22Rv1 (cell line): ENCODE results near the gene GLS2.

Experiments used
- ZFX ChIP-seq: fragments of 450-650 bp; IDR thresholded peaks from 2 replicates; pipeline ENCODE4 v1.6.1; 2017; ENCODE audit warnings: antibody characterized with exemption, borderline replicate concordance
- TF ChIP-seq, protein P1 (sequence below): fragments of 450-650 bp; IDR thresholded peaks from 2 replicates; pipeline ENCODE4 v1.5.1; 2017; ENCODE audit warnings: mild to moderate bottlenecking

DNA sequence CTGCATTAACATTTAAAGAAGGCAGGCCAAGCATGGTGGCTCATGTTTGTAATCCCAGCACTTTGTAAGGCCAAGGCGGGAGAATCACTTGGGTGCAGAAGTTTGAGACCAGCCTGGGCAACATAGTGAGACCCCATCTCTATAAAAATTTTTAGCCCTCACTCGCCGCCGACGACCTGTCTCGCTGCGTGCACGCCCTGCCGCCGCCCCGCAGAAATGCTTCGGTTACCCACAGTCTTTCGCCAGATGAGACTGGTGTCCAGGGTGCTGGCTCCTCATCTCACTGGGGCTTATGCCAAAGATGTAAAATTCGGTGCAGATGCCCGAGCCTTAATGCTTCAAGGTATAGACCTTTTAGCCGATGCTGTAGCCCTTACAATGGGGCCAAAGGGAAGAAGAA lies 22.8 kb upstream of the GLS2 start:
- TF ChIP-seq, protein P1, sequence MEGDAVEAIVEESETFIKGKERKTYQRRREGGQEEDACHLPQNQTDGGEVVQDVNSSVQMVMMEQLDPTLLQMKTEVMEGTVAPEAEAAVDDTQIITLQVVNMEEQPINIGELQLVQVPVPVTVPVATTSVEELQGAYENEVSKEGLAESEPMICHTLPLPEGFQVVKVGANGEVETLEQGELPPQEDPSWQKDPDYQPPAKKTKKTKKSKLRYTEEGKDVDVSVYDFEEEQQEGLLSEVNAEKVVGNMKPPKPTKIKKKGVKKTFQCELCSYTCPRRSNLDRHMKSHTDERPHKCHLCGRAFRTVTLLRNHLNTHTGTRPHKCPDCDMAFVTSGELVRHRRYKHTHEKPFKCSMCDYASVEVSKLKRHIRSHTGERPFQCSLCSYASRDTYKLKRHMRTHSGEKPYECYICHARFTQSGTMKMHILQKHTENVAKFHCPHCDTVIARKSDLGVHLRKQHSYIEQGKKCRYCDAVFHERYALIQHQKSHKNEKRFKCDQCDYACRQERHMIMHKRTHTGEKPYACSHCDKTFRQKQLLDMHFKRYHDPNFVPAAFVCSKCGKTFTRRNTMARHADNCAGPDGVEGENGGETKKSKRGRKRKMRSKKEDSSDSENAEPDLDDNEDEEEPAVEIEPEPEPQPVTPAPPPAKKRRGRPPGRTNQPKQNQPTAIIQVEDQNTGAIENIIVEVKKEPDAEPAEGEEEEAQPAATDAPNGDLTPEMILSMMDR: no peak
- no peak for TF ChIP-seq ZFX
